NT2/D1 (cell line): ENCODE measurements around the gene AOC3.

ENCODE experiments used
- DNase-seq: peaks from one replicate; pipeline ENCODE4 v3.0.0-alpha.2; 2011; ENCODE audit warnings: low read depth, low spot score
- H3K27me3 ChIP-seq: 2 replicates; pipeline ENCODE4 v1.6.0; 2011; ENCODE audit warnings: mild to moderate bottlenecking; ENCODE audit not compliant: insufficient read length, insufficient read depth
- H3K36me3 ChIP-seq: 2 replicates; pipeline ENCODE4 v1.6.1; 2011; ENCODE audit warnings: mild to moderate bottlenecking, low read length, mixed read lengths; ENCODE audit not compliant: insufficient read depth, insufficient read length
- H3K4me1 ChIP-seq: 2 replicates; pipeline ENCODE4 v1.5.1; 2011; ENCODE audit not compliant: insufficient read depth, insufficient read length
- H3K4me3 ChIP-seq: 2 replicates; pipeline ENCODE4 v1.5.1; 2011; ENCODE audit warnings: low read depth; ENCODE audit not compliant: insufficient read length
- H3K9ac ChIP-seq: 2 replicates; pipeline ENCODE4 v1.6.0; 2011; ENCODE audit warnings: low read depth; ENCODE audit not compliant: insufficient read length
- H3K9me3 ChIP-seq: 2 replicates; pipeline ENCODE4 v1.5.1; 2011; ENCODE audit warnings: mild to moderate bottlenecking, low read length; ENCODE audit not compliant: insufficient read depth
- SUZ12 ChIP-seq: IDR thresholded peaks from 2 replicates; pipeline ENCODE4 v1.6.1; 2011; ENCODE audit not compliant: insufficient read length, insufficient read depth; ENCODE audit errors: extremely low read depth
- YY1 ChIP-seq: IDR thresholded peaks from 2 replicates; pipeline ENCODE4 v1.6.1; 2011; ENCODE audit not compliant: insufficient read length, insufficient read depth
- ZNF274 ChIP-seq: IDR thresholded peaks from 2 replicates; pipeline ENCODE4 v1.6.1; 2011; ENCODE audit warnings: mild to moderate bottlenecking, low read depth, low read length

Gene AOC3, protein sequence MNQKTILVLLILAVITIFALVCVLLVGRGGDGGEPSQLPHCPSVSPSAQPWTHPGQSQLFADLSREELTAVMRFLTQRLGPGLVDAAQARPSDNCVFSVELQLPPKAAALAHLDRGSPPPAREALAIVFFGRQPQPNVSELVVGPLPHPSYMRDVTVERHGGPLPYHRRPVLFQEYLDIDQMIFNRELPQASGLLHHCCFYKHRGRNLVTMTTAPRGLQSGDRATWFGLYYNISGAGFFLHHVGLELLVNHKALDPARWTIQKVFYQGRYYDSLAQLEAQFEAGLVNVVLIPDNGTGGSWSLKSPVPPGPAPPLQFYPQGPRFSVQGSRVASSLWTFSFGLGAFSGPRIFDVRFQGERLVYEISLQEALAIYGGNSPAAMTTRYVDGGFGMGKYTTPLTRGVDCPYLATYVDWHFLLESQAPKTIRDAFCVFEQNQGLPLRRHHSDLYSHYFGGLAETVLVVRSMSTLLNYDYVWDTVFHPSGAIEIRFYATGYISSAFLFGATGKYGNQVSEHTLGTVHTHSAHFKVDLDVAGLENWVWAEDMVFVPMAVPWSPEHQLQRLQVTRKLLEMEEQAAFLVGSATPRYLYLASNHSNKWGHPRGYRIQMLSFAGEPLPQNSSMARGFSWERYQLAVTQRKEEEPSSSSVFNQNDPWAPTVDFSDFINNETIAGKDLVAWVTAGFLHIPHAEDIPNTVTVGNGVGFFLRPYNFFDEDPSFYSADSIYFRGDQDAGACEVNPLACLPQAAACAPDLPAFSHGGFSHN

DNA sequence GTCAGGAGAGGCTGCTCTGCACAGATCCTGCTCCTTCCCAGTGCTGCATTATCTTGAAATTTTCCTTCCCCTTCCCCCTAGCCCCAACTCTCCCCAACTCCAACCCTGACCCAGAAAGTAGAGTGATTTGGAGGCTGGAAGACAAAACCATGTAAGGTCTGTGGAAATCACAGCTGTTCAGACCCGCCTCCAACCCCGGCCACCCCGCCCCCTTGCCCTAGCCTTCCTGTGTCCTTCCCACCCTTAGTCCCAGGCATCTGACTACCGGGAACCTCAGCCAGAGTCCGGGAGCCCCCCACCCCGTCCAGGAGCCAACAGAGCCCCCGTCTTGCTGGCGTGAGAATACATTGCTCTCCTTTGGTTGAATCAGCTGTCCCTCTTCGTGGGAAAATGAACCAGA lies at the start of gene AOC3:
AOC3 (plus strand) TSS at position 246 of the 400 bp plus-strand sequence; CDS start at position 391, 145 bp downstream.
- Histone ChIP-seq H3K9ac (no peak within 1 kb of the TSS), H3K27me3 (no peaks in the 10 kb centered on the region), H3K4me3 (no peak within 1 kb of the TSS), H3K4me1 (no peaks in the 10 kb centered on the region), H3K36me3 (peaks cover 4% of the 10 kb centered on the region), H3K9me3 (no peaks in the 10 kb centered on the region)
- TF ChIP-seq ZNF274: no peak
- no peak for TF ChIP-seq SUZ12
- no peak for TF ChIP-seq YY1
- no peak for DNase-seq

DNA sequence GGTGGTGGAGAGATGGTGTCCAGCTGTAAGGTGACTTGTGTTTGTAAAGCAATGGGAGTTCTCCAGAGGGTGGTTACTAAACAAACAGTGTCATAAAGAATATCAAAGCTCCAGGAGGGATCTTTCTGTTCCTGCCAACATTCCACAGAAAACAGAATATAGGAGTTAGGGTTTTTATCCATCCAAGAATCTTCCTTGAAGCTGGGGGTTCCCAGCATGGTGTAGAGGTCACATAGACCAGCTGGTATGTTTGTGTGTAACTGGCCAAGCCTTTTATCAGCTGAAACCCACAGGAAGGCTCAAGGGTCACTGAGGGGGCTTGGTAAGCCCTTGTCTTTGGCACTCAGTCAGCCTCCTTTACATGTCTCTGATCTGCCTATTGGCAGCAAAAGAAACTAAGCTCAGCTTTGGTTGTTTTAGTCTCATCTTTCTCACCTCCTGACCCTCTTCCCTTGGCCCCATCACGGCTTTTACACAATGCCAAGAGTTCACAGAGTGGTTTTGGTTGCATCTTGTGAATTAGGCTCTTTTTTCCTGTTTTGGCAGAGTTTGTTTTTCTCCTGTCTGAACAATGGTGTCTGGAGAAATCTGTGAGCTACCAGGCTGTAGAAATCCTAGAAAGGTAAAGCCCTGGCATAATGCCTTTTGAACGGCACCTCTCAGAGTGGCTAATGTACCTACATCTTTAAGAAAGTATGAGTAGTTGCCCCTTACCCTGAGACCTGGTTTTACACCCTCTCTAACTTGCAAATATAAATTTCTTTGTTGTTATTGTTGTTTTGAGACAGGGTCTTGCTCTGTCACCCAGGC lies 47.7 kb upstream of the AOC3 start:
- Histone ChIP-seq H3K9me3 (peaks cover 8% of the 10 kb centered on the region; the same call in 1 of the 2 replicates), H3K4me3 (no peak overlapping the region), H3K9ac (no peak overlapping the region), H3K27me3 (no peaks in the 10 kb centered on the region), H3K36me3 (no peaks in the 10 kb centered on the region), H3K4me1 (no peaks in the 10 kb centered on the region)
- no peak for DNase-seq
- TF ChIP-seq SUZ12 (no peak), ZNF274 (no peak), YY1 (no peak)

DNA sequence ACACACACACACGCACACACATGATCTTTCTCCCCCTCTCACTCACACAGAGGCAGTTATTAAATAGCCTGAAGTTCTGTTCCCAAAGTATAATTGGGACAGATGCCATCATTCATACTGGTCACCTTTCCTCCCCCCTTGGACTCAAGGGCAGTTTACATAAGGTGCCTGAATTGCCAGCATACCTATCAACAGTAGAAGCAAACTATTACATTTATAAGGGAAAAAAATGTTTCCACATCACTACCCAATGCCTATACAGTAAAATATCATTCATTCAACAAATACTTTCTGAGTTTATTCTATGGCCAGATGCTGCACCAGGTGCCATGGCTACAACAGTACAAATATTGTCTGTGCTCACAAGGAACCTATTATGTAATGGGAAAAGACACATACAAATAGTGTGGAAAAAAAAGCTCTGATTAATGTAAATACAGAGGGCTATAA lies 46.1 kb upstream of the AOC3 start:
- H3K9ac ChIP-seq: no peak overlapping the region
- TF ChIP-seq SUZ12: no peak
- no peak for TF ChIP-seq ZNF274
- TF ChIP-seq YY1: no peak
- no peak for DNase-seq
- no peaks in the 10 kb centered on the region for H3K4me1 ChIP-seq
- H3K4me3 ChIP-seq: no peak overlapping the region
- H3K9me3 ChIP-seq: no peaks in the 10 kb centered on the region
- no peaks in the 10 kb centered on the region for H3K27me3 ChIP-seq
- peaks cover 10% of the 10 kb centered on the region for H3K36me3 ChIP-seq

DNA sequence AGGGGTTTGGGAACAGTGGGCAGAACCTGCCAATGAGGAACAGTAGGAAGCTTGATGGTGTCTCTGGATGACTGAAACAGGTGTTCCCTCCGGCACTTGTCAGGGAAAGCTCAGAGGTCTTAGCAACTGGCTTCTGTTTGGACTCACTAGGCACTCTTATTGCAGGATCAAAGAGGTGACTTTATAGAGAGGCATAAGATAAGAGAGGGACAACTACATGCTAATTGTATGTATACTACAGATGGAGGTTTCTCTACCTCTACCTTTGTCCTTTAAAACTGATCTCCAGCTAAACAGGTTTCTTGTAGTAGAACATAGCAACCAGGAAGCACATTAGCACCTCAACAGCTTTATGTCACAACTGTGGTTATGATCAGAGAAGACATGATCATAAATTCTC lies 44.8 kb upstream of the AOC3 start:
- no peak for DNase-seq
- H3K36me3 ChIP-seq: peaks cover 23% of the 10 kb centered on the region
- no peak overlapping the region for H3K9ac ChIP-seq
- no peaks in the 10 kb centered on the region for H3K27me3 ChIP-seq
- TF ChIP-seq YY1 (no peak), ZNF274 (no peak), SUZ12 (no peak)
- no peaks in the 10 kb centered on the region for H3K4me1 ChIP-seq
- H3K9me3 ChIP-seq: no peaks in the 10 kb centered on the region
- H3K4me3 ChIP-seq: no peak overlapping the region

DNA sequence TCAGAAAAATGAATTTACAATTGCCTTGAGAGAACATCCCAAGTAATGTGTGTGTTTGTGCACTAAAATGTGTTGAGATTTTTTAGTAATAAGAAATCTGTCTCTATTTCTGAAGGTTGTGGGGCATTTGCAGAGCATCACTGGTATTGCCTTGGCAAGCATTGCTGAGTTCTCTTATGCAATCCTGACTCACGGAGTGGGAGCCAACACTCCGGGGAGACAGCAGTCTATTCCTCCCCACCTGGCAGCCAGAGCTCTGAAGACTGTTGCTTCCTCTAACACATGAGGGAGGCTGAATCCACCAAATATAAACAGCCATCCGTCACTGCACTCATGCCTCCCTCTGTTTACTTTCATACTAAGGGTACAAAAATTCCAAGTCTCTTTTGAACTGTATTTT lies 41.7 kb upstream of the AOC3 start:
- TF ChIP-seq ZNF274 (no peak), SUZ12 (no peak), YY1 (no peak)
- no peak for DNase-seq

DNA sequence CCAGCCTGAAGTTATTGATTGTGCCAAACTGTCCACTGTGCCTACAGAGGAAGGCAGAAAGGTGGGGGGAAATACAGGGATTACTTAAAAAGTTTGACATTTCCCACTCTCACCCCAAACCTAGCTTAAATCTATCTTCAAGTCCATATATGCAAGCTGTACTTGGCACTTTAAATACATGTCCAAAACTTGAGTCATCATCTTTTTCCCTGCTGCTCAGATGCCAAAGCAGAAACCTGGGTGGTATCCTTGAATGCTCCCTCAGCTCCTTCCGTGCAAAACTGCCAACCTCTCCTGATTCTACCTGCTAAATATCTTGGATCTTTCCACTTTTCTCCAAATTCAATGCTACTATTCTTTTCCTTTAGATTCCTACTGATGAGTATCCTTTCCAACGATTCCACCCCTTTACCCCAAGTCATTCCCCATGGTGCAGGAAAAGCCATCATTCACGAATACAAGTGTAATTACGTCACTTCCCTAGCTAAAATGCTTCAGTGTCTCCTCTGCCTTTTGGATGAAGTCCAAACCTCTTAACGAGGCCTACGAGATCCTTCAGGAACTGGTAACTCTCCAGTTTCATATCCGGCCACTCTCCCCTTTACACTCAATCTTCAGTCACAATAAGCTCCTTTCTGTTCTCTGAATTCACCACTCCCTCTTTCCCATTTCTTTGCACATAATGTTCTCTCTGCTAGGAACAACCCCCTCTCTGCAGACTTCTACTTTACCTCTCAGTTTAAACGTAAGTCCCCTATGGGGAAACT lies 36.2 kb upstream of the AOC3 start:
- Histone ChIP-seq H3K36me3 (peaks cover 86% of the 10 kb centered on the region), H3K27me3 (no peaks in the 10 kb centered on the region)
- no peak for DNase-seq

More for the DNA sequence above, 41.7 kb upstream of the AOC3 start:
- H3K9me3 ChIP-seq: no peaks in the 10 kb centered on the region
- no peaks in the 10 kb centered on the region for H3K27me3 ChIP-seq
- H3K4me3 ChIP-seq: no peak overlapping the region
- H3K9ac ChIP-seq: no peak overlapping the region
- no peaks in the 10 kb centered on the region for H3K4me1 ChIP-seq
- peaks cover 40% of the 10 kb centered on the region for H3K36me3 ChIP-seq

More for the DNA sequence above, 36.2 kb upstream of the AOC3 start:
- H3K9me3 ChIP-seq: no peaks in the 10 kb centered on the region
- TF ChIP-seq ZNF274 (no peak), YY1 (no peak), SUZ12 (no peak)
- H3K9ac ChIP-seq: no peak overlapping the region
- H3K4me1 ChIP-seq: no peaks in the 10 kb centered on the region
- H3K4me3 ChIP-seq: no peak overlapping the region
